Hepatocyte (in vitro differentiated cells): ENCODE measurements around the gene FGF21.

Experiments
- CTCF ChIP-seq: fragments of 200-600 bp; sonication (generic); IDR thresholded peaks from 2 replicates; pipeline ENCODE4 v1.5.1; 2016; ENCODE audit warnings: antibody characterized with exemption, mild to moderate bottlenecking; ENCODE audit not compliant: poor library complexity
- EZH2 ChIP-seq: fragments of 200-600 bp; sonication (generic); IDR thresholded peaks from 2 replicates; pipeline ENCODE4 v1.6.1; 2016; ENCODE audit warnings: antibody characterized with exemption, mild to moderate bottlenecking, borderline replicate concordance

- TF ChIP-seq EZH2 (no peak), CTCF (no peak)
Observed at GRCh38 chr19:48768994-48769713, 13.8 kb downstream of the FGF21 start.
